LHCN-M2 (cell line): ENCODE data around the gene C13orf46. TPM values are rescaled to one million over a fixed set of nuclear protein-coding genes. Genes with fewer than 3 reads are reported as not detected.
A peak's percentile ranks its signal among the peaks of the same experiment; 100 is the strongest.

Experiments used
- DNase-seq: peaks from one replicate; pipeline ENCODE4 v3.0.0-alpha.2; 2012; ENCODE audit warnings: low read depth
- total RNA-seq: library from RNA; depleted of rRNA; stranded (reverse); fragments of >200 nt; gene quantifications from 2 replicates; pipeline ENCODE4 v1.2.3, GENCODE V29; 2014

Gene C13orf46
- total RNA-seq, 1 experiment from 2014 or later: 0.11 TPM

DNA sequence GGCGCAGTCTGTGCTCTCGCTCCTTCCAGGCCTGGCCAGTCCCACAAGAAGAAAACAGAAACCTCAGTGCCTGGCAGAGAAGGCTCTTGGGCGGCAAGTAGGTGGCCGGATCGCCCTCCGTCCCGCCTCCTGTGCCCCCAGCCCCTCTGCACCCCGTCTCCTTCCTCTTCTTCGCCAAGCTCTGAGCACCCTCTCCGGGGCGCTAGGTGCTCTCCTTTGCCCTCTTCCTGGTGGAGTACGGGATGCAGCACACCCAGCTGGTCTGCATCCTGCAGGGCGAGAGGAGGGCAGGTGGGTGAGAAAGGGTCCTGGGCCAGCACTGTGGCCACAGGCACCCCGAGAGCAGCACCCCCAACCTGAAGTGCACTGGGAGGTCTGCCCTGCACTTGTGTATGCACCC is 17.3 kb downstream of the C13orf46 start:
- no peak for DNase-seq

DNA sequence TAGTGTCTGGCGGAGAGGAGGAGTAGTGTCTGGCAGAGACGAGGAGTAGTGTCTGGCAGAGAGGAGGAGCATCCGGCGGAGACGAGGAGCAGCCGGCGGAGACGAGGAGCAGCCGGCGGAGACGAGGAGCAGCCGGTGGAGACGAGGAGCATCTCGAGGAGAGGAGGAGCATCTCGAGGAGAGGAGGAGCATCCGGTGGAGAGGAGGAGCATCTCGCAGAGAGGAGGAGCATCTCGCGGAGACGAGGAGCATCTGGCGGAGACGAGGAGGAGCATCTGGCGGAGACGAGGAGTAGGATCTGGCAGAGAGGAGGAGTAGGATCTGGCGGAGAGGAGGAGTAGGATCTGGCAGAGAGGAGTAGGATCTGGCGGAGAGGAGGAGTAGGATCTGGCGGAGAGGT is 18.2 kb downstream of the C13orf46 start:
- no peak for DNase-seq

DNA sequence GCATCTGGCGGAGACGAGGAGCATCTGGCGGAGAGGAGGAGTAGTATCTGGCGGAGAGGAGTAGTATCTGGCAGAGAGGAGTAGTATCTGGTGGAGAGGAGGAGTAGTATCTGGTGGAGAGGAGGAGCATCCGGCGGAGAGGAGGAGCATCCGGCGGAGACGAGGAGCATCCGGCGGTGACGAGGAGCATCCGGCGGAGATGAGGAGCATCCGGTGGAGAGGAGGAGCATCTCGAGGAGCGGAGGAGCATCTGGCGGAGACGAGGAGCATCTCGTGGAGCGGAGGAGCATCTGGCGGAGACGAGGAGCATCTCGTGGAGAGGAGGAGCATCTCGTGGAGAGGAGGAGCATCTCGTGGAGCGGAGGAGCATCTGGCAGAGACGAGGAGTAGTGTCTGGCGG is 18.6 kb downstream of the C13orf46 start:
- no peak for DNase-seq

DNA sequence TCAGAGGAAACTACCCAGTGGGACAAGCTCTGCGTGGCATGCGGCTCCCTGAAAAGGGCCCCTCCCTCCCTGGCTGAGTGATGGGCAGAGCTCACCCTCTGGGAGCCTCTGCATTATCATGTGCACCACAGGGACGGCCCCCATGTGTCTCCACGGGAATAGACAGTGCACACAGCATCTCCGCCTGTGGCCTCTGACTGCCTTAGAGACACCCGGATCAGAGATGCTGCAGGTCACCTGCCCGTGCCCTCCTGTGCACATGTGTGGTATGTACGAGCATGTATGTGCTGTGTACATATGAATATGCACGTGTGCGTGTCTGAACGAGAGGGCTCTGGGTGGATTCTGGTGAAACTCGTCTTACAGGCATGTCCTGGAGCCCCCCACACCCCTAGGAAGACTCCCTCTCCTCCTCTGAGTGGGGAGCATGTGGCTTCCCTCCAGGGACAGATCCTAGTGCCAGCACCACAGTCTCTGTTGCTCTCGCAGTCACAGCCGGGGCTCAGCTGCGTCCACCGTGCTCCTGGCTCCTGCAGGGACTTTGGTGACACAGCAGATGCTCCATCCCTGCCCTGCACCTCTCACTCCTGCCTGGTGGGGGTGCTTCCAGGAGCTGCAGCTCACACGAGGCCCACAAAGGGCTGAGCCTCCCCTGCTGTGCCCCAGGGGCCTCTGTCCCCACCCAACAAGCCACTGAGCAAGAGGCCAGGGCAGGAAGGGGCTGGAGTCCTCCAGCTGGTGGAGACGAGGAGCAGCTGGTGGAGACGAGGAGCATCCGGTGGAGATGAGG is 19.6 kb downstream of the C13orf46 start:
- DNase-seq: no peak

DNA sequence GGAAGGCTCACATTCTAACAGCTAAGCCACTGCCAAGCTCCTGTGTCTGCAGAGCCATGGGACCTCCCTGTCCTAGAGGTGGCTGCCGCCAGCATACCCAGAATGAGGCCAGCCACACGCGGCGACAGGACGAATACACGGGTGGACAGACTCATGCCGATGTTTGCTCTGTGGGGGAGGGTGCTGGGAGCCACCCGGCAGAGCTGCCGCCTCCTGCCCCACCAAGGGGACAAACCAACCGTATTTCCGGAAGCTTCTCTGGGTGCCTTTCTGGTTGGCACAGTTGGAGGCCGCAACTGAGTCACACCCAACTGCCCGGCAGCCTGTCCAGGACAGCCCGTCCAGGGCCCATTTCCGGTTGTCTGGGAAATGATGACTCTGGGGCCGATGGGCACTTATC is 20.3 kb downstream of the C13orf46 start:
- DNase-seq: no peak

DNA sequence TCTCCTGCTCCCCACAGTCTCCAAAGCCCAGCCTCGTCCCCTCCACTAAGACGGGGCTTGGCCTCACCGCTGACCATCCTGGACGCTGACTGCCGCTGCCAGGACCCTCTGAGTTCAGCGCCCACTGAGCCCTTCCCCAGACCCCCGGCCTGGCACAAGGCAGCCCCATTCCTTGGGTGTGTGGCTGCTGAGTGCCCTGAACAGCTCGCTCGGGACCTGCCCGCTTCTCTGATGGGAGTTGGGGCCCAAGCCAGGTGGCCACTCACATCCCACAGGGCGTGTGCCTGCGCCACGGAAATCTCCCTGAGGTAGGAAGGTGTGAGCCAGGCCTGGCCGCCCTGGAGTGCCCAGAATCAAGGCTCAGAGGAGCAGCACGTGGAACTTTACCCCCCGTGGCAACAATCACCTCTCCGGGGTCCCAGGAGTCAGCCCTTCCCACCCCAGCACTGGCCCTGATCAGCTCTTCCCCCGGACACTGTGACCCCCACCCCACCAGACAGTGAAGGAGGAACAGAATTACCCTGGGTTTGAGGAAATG is 20.8 kb downstream of the C13orf46 start:
- DNase-seq: no peak

DNA sequence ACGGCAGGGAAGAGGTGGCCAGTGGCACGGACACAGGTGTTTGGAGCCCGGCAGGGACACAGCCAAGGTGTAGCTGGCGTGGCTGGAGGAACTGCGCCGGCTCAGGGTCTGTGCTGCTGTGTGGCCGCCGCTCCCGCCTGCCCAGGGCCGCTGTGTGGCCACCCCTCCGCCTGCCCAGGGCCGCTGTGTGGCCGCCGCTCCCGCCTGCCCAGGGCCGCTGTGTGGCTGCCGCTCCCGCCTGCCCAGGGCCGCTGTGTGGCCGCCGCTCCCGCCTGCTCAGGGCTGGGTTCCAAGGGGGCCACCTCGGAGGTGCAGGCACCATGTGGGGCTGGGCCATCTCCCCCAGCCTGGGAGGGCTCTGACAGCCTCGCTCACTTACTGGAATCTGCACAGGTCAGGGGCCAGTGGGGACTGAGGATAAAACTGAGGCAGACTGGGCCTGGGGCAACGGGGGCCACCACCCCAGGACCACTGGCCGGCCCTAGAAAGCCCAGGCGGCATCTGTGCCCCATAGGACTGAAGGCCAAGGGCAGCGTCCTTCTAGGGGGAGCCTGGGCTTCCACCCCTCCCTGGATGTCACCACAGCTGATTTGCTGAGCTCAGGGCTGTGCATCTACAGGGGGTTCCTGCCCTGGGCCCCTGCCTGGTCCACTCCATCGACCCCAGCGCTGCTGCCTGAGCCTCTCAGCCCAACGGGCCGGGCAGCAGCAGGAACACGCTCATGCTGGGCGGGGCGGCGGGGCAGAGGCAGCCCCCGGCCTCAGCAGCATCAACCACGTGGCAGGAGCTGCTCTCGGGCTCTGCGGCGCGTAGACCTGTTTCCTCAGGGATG is 21.5 kb downstream of the C13orf46 start:
- no peak for DNase-seq

DNA sequence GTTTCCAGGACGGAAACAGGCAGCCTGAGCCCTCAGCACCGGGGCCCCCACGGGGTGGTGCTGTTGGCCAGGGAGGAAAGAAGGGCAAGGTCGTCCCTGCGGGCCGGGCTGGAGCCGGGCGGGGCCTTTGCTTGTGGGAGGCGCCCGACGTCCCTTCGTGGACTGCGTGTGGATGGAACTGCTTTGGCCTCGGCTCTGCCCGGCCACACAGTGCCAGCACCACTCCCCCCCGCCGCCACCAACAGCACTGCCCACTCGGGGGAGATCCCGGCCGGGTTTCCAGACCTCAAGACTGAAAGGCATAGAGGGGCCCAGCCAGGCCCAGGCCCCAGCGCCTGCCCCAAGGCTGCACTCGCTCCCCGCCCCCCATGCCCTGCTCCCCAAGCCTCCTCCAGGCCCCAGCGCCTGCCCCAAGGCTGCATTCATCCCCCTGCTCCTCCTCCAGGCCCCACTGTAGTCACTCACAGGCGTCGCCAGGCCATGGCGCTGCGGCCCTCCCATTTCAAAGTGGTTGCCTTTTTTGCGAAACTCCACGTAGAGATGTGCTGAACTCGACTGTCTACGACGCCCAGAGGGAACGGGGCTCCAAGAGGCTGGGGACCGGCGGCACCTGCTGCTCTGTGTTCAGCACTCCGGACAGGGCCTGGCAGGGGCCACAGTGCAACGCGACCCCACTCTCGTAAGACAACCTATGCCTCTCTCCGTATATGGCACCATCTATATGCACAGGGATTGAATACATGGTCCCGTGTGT is 22.5 kb downstream of the C13orf46 start:
- peak; percentile 52 for DNase-seq

DNA sequence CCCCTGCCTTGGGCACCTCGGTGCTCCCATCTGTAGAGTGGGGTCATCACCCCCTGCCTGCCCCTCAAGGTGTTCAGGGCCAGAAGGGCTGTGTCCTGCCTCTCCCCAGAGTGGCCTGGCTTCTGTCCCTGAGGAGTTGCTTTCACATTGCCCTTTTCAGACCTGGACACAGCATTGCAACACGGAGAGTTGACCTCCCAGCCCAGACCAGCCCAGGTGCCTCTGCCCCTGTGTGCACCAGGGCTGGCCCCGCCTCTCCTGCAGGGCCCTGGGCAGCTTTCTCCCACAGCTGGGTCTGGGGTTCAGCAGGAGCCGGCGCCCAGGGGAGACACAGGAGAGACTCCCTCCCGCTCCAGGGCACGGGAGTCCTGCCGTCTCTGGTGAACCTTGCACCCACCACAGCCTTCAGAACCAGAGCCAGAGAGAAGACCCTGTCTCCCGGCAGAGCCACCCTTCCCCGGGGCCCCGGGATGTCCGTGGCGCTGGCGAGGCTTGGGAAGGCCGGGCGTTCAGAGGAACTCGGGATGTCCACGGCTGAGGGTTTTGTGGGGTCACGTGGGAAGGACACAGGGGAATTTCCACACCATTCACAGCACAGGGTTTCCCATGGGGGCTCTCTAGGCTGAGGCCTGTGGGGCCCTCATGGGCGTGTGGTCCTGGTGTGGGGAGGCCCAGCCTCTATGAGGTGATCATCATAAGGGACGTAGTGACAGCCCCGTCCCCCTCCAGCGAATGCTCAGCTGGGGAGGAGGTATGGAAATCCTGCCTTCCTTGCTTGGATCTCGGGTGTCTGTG is 23.2 kb downstream of the C13orf46 start:
- DNase-seq: no peak

DNA sequence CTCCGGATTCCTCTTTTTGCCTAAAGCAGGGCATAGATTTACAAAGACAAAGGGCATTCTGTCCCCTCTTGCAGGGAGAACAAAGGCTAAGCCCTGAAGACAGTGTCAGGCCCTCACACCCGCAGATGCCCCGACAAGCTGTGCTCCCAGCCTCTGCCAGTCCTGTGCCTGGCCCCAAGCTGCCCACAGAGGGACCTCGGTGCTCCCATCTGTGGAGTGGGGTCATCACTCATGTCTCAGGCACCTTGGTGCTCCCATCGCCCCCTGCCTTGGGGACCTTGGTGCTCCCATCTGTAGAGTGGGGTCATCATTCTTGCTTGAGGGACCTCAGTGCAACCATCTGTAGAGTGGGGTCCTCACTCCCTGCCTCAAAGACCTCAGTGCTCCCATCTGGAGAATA is 24.3 kb downstream of the C13orf46 start:
- DNase-seq: no peak

DNA sequence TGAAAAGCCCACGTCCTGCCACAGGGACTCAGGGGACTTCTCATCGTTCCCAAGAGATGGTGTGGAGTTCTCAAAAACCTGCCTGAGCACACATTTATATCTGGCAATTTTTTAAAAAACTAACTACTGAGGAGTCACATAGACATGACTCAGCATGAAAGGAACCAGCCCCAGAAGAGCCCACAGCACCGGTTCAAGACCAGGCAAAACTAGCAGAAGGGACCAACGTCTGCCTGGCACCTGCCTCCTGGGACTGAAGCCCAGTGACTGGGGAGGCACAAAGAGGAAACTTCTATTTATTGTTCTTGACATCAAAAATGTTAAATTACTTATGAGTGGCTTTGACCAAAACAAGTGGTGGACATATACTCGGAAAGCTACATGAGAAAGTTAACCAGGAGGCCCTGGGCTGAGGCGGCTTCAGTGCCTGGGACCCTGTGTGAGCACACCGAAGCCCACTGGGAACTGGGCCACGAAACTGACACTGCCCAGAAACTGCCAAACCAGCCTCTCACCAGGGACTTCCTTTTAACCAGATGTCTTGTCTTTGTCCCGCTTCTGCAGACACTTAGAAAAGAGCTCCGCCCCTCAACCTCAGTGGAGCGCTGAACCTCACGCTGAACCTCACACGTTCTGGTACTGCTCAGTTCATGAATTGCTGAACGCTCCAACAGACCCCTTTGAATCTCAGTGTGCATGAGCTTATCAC is 25.7 kb downstream of the C13orf46 start:
- DNase-seq: peak; percentile 12

DNA sequence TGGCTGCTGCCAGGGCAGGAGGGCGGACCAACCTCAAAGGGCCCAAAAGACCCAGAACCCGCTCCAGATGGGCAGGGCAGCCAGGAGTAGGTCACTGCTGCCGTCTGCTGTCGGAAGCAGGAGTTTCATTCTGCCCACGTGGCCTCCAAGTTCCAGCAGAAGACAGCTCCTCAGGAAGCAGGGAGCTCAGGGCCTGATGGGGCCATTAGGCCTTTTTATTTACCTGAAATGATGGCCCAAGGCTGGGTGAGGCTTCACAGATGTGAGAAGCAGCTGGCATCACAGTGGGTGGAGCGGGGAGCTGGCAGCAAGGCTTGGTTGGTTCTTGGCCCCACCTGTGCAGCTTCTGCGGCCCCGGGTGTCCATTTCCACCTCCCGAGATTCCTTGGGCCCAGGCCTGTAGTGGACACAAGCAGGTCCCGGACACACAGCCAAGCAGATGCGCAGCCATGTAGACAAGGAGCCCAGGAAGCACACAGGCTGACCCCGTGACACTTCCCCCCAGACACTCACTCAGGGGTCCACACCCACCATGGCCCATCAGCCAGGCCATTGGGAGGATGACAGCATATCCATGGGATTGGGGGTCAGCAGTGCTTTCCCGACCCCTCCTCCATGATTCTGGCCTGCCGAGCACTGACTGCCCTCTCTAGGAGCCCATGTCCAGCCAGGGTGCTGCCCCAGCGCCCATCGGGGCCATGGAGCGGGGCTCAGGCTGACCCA is 26.4 kb downstream of the C13orf46 start:
- DNase-seq: no peak

DNA sequence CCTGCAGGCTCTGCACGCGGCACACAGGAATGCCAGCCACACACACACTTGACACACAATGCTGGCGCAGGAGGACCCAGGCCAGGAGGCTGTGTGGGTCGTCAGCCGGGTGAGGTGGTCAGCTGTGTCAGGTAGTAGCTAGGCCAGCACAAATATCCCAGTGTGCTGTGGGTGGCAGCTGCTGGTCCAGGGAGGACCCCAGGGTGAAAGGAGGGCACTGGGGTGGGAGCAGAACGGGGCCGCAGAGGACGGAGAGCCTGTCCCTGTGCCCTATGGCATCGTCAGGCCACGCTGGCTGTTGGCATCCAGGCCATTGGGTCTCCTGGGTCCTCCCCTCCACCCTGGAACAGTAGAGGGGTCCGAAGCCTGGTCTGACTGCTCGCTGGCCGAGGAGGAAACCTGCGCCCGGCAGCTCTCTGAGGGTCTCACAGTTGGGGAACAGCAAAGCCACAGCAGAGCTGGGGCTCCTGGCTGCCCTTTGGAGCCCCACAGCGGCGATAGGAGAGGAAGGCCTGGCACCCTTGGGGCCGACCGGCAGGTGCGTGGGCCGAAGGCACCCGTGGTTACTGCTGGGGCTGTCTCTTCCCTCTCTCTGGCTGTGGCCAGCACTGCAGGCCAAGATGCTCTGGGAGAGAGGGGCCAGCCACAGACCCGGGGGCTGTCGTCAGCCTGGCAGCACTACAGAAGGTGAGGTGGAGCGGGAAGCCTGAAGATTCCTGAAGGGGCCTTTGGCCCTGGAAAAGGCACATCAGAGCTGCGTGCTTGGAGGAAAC is 27.3 kb downstream of the C13orf46 start:
- no peak for DNase-seq

DNA sequence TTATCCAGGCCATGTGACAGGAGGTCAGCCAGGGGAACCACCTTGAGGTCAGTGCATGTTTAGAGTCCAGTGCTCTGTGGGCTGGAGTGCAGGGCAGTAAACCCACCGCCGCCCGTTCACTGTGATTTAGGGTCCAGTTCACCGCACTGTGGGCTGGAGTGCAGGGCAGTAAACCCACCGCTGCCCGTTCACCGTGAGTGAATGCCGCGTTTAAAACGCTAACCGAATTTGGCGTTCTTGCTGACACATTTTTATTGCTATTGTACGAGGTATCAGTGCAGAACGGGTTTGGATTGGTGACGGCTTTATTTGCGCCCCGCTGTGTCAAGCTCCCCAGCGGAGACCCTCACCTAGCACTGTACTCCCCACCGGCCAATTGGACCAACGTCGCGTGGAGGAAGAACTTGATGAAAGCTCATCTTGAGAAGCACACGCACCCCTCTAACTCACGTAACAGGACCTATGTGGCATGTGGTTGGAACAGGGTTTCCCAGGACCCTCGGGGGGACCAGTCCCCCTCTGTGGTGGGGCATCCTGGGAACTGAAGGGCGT is 27.9 kb downstream of the C13orf46 start:
- DNase-seq: no peak

DNA sequence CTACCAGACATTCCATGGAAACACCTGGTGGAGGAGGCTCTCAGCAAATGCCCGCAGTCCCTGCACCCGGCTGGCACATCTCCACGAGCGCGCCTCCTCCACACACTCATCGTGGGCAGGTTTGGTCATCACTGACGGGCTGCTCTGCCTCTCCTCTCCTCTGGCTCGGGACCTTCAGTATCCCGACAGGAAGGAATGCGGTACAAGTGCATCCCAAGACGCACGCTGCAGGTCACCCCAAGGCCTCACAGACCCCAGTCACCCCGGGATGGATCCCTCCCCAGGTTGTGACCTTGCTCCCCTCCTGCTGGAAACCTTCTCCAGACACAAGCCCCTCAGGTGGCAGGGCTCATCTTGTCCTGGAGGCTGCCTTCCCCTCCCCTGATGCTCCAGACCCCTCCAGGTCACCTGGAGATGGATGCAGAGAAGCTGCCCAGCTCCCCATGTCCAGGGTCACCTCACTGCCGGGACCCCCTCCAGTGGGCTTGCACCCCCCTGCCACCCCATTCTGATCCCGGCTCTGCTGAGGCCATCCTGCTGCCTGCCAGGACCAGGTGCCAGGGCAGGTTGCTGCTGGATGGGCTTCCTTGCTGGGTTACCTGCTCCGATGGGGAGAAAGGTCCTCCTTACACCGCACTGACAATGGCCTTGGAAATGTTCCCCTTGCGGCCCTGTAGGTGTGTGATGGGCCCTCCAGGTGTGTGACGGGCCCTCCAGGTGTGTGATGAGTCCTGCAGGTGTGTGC is 29.9 kb downstream of the C13orf46 start:
- no peak for DNase-seq

DNA sequence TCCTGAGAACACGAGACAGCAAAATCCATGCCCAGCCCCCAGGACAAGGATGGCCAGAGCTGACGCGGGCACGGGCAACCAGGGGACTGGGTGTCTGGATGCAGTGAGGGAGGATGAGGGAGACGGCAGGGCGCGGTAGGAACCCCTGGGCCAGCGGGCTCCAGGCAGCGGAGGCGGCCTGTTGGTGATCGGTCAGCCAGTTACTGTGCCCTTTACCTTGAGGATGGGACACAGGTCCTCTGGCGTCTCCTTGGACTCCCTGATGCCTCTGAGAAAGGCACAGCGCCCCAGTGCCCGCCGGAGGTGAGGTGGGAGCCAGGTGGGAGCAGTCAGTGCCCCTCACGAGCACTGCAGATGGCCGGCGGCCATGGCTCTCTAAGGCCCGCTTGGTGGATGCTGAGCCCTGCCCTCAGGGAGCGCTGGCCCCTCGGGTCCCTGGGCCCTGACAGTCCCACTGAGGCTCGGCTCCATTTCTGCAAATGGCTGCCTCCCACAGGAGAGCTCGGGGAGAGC is 31.2 kb downstream of the C13orf46 start:
- DNase-seq: no peak

DNA sequence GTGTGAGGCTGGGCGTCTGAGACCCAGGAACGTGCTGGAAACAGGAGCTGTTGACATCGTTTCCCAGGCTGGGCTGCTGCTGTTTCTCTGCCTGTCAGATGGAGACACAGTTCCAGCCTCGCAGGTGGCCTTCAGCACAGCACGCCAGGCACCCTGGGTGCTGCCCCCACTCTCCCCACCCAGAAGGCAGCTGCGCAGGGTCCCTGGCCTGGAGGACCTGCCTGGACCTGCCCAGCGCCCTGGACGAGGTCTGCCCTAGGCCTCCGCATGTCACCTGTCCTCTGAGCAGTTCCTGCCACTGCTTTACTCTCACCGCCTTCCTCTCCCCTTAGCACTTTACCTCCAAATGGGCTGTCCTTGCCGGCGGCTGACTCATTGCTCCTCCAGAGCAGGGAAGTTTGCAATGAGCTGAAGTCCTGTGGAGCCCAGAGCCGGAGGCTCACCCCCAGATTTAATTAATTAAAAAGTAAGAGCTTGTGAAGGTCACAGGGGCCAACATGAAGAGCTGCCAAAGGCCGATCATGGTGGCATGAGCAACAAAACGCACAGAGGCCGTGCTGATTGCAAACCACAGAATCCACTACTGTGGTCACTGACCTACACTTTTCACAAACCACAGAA is 32.2 kb downstream of the C13orf46 start:
- no peak for DNase-seq
